OCI-LY7 (cell line): ENCODE measurements around the gene PPP1R2. TPM values are rescaled to one million over a fixed set of nuclear protein-coding genes. Genes with fewer than 3 reads are reported as not detected.
"Not testable (repeated sequence)": the region's sequence is repeated elsewhere in the genome, so short reads cannot be mapped to it uniquely, and the experiment has no call there.

Source experiments
- BruUV-seq: library from RNA; stranded (reverse); fragments of 400-500 nt; replicated peaks from 2 replicates; lab custom pipeline; 2021; lab: Mats Ljungman, UMichigan
- CTCF ChIA-PET: fragments of 300-600 bp; sonication (Branson Sonifier 250); formaldehyde crosslinking; loops from one replicate; lab custom pipeline; 2022; ENCODE audit warnings: antibody characterized with exemption; ENCODE audit not compliant: unreplicated experiment; lab: Charles Lee
- POLR2A ChIA-PET: fragments of 300-600 bp; sonication (Branson Sonifier 250); formaldehyde crosslinking; loops from one replicate; lab custom pipeline; 2022; ENCODE audit warnings: antibody characterized with exemption; lab: Charles Lee
- DNase-seq: peaks from one replicate; pipeline ENCODE4 v3.0.0-alpha.2; 2015; ENCODE audit warnings: low spot score
- H2AFZ ChIP-seq: fragments of 200-600 bp; sonication (generic), shearing (Covaris generic); 2 replicates; pipeline ENCODE4 v1.6.1; 2014; ENCODE audit warnings: mild to moderate bottlenecking, antibody characterized with exemption, low read length, moderate library complexity
- H3K27ac ChIP-seq: fragments of 200-600 bp; sonication (generic); 2 replicates; pipeline ENCODE4 v1.5.1; 2014; ENCODE audit warnings: mixed run types, low read depth, mild to moderate bottlenecking, moderate library complexity, low read length, inconsistent platforms; ENCODE audit not compliant: poor library complexity, severe bottlenecking
- H3K36me3 ChIP-seq: fragments of 200-600 bp; sonication (generic); 2 replicates; pipeline ENCODE4 v1.6.1; 2014; ENCODE audit warnings: mild to moderate bottlenecking, antibody characterized with exemption, low read length, moderate library complexity, mixed read lengths; ENCODE audit not compliant: insufficient read depth
- H3K4me1 ChIP-seq: fragments of 200-600 bp; sonication (generic); 2 replicates; pipeline ENCODE4 v1.5.1; 2014; ENCODE audit warnings: mild to moderate bottlenecking, low read length; ENCODE audit not compliant: insufficient read depth, poor library complexity, severe bottlenecking
- H3K4me2 ChIP-seq: fragments of 200-600 bp; sonication (generic); 2 replicates; pipeline ENCODE4 v1.6.1; 2014; ENCODE audit warnings: mild to moderate bottlenecking, low read length
- H3K4me3 ChIP-seq: fragments of 200-600 bp; sonication (generic); 2 replicates; pipeline ENCODE4 v1.5.1; 2014; ENCODE audit warnings: mild to moderate bottlenecking, low read depth, low read length; ENCODE audit not compliant: poor library complexity, severe bottlenecking
- H3K79me2 ChIP-seq: fragments of 200-600 bp; sonication (generic); 2 replicates; pipeline ENCODE4 v1.6.1; 2016; ENCODE audit warnings: low read depth, mild to moderate bottlenecking, low read length, moderate library complexity, mixed read lengths; ENCODE audit not compliant: insufficient read depth
- H3K9me2 ChIP-seq: fragments of 200-600 bp; sonication (generic); 2 replicates; pipeline ENCODE4 v1.6.1; 2016; ENCODE audit warnings: mild to moderate bottlenecking, low read length, mixed read lengths; ENCODE audit not compliant: insufficient read depth
- H3K9me3 ChIP-seq: fragments of 200-600 bp; sonication (generic); 2 replicates; pipeline ENCODE4 v1.6.1; 2014; ENCODE audit warnings: mild to moderate bottlenecking, mixed run types, low read length, mixed read lengths
- H4K20me1 ChIP-seq: fragments of 200-600 bp; sonication (generic); 2 replicates; pipeline ENCODE4 v1.6.1; 2014; ENCODE audit warnings: mild to moderate bottlenecking, antibody characterized with exemption, low read length, moderate library complexity, mixed read lengths; ENCODE audit not compliant: insufficient read depth
- CTCF ChIP-seq: fragments of 200-600 bp; sonication (generic); conservative IDR thresholded peaks from 2 replicates; pipeline ENCODE4 v1.5.1; 2014; ENCODE audit warnings: mild to moderate bottlenecking, antibody characterized with exemption, low read length, moderate library complexity, mixed read lengths
- EZH2phosphoT487 ChIP-seq: fragments of 200-600 bp; sonication (generic); IDR thresholded peaks from 2 replicates; pipeline ENCODE4 v1.6.1; 2018; ENCODE audit warnings: low read depth, borderline replicate concordance, mild to moderate bottlenecking, mixed run types, antibody characterized with exemption, low read length, moderate library complexity, mixed read lengths
- intact Hi-C: fragments of 100-400 bp; cut with micrococcal nuclease; formaldehyde crosslinking; loops from one replicate; pipeline ENCODE4 v1.10.0; 2022; ENCODE audit not compliant: unreplicated experiment
- total RNA-seq, 2 experiments: library from RNA; depleted of rRNA in 1 of 2; stranded (reverse); fragments of >200 nt in 1 of 2; shearing (Covaris generic) in 1 of 2; gene quantifications; 2 replicates each; pipeline ENCODE4 v1.2.3, GENCODE V29; 2014 to 2022

Gene PPP1R2
- total RNA-seq, 2 experiments from 2014 or later: 91.9 to 239 TPM

- CTCF ChIA-PET: no interaction called here
- H3K9me3 ChIP-seq: peaks cover 5% of the 10 kb centered on the region; the same call in 1 of the 2 replicates
- no peaks in the 10 kb centered on the region for H3K79me2 ChIP-seq
- no peaks in the 10 kb centered on the region for H3K36me3 ChIP-seq
- POLR2A ChIA-PET: no interaction called here
- H3K4me2 ChIP-seq: no peak overlapping the region
- no peak overlapping the region for H3K4me3 ChIP-seq
- H3K4me1 ChIP-seq: peaks cover 3% of the 10 kb centered on the region
- no peak for DNase-seq
- no peak for TF ChIP-seq EZH2phosphoT487
- TF ChIP-seq CTCF: no peak
- no peaks in the 10 kb centered on the region for H3K9me2 ChIP-seq
- no peak overlapping the region for H2AFZ ChIP-seq
- no peaks in the 10 kb centered on the region for H4K20me1 ChIP-seq
- no peak overlapping the region for H3K27ac ChIP-seq
- intact Hi-C loops: no loop called here
- no TSS peak for BruUV-seq
Observed at GRCh38 chr3:195591220-195591619, 48.1 kb upstream of the PPP1R2 start.

- POLR2A ChIA-PET, H3K36me3 ChIP-seq, BruUV-seq, DNase-seq, H3K4me3 ChIP-seq, H3K4me2 ChIP-seq, H3K4me1 ChIP-seq, H2AFZ ChIP-seq, H3K79me2 ChIP-seq, H3K9me2 ChIP-seq, H4K20me1 ChIP-seq, CTCF ChIA-PET, H3K9me3 ChIP-seq, intact Hi-C loops, H3K27ac ChIP-seq: not testable (repeated sequence)
Observed at GRCh38 chr3:195590381-195590780, 47.3 kb upstream of the PPP1R2 start.

GRCh38 chr3:195589796-195590195, 46.7 kb upstream of the PPP1R2 start:
- H2AFZ ChIP-seq, H3K9me3 ChIP-seq, H3K4me3 ChIP-seq, BruUV-seq, DNase-seq, POLR2A ChIA-PET, H3K79me2 ChIP-seq, H4K20me1 ChIP-seq, intact Hi-C loops, CTCF ChIA-PET, H3K4me2 ChIP-seq, H3K36me3 ChIP-seq, H3K4me1 ChIP-seq, H3K9me2 ChIP-seq, H3K27ac ChIP-seq: not testable (repeated sequence)

- Histone ChIP-seq H3K9me2 (no peaks in the 10 kb centered on the region), H3K4me3 (no peak overlapping the region), H4K20me1 (no peaks in the 10 kb centered on the region), H3K36me3 (no peaks in the 10 kb centered on the region), H3K27ac (no peak overlapping the region), H2AFZ (no peak overlapping the region), H3K4me2 (no peak overlapping the region), H3K9me3 (peaks cover 5% of the 10 kb centered on the region; the same call in 1 of the 2 replicates), H3K4me1 (peaks cover 3% of the 10 kb centered on the region), H3K79me2 (no peaks in the 10 kb centered on the region)
- DNase-seq: no peak
- intact Hi-C loops: no loop called here
- ChIA-PET POLR2A (no interaction called here), CTCF (no interaction called here)
- TF ChIP-seq EZH2phosphoT487 (no peak), CTCF (no peak)
- no TSS peak for BruUV-seq
Observed at GRCh38 chr3:195587824-195588223, 44.7 kb upstream of the PPP1R2 start.
